GDM1 (cell line): ENCODE results near the gene RIC1.
"Not testable (repeated sequence)": the region's sequence is repeated elsewhere in the genome, so short reads cannot be mapped to it uniquely, and the experiment has no call there.

Experiments used
- DNase-seq: peaks from one replicate; lab custom pipeline; 2025; lab: John Stamatoyannopoulos, UW

Gene RIC1

DNA sequence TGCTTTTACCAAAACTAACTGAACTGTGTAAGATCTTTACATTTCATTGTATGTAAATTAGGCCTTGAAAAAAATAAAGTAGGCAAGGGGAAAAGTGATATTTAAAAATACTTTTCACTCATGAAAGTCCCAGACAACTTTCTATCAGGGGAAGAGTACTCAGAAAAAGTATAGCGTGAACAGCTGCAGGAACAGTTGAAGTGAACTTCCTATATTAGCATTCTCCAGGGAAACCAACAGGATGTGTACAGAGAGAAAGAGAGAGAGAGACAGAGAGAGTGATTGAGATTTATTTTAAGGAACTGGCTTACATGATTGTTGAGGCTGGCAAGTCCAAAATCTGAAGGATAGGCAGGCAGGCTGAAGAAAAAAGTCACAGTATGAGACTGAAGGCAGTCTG is 162.0 kb downstream of the RIC1 start:
- no peak for DNase-seq

DNA sequence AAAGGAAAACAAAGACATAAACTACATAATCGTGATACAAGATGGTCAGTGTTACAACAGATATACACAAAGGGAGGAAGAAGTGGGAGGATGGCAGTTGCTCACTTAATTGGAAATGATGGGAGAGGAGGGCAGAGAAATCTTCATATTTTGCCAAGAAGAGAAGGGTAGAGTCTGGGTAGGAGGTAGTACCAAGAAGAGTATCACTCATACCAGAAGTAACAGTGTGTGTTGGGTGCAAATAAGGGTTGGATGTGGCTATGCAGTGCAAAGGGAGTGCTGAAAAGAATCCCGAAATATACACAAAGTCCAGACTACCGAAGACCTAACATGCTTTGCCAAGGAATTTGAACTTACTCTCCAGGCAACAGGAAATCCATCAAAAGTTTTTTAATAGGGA is 163.0 kb downstream of the RIC1 start:
- DNase-seq = no peak

DNA sequence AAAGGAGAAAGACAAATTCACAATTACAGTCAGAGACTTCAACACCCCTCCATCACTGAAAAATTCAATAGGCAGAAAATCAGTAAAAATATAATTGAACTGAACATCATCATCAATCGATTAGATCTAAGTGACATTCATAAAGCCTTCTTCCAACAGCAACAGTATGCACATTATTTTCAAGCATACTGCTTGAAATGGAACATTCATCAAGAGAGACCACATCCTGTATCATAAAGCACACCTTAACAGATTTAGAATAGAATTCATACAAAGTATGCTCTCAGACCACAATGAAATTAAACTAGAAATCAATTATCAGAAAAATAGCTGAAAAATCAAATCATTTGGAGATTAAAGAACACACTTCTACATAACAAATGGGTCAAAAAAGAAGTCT is 164.9 kb downstream of the RIC1 start:
- no peak for DNase-seq

DNA sequence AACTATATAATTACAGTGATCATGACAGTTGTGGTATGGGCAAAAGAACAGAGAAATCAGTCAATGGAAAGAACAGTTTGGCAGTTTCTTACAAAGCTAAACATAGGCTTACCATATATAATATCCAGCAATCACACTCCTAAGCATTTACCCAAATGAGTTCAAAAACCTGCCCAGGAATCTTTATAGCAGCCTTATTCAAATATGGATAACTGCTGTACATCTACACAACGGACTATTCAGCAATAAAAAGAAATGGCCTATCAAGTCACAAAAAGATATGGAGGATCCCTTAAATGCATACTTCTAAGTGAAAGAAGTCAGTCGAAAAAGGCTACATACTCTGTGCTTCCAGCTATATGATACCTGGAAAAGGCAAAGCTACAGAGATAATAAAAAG is 167.4 kb downstream of the RIC1 start:
- no peak for DNase-seq

DNA sequence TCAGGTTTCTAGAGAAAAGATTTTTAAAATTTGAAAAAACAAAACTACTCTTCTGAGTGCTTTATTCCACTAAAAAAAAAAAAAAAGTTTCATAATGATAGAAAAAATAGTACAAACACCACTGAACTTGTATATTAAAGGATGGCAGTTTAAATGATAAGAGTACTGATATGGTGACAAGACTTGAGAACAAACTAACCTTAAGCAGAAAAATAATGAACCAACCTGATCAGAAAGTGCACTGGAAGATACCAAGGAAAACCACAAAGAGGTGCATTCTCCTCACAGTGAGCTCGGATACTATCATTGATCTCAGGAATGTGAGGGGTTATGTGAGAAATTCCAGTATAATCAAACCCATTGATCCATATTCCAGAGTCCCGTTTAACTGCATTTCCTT is 169.7 kb downstream of the RIC1 start:
- no peak for DNase-seq

DNA sequence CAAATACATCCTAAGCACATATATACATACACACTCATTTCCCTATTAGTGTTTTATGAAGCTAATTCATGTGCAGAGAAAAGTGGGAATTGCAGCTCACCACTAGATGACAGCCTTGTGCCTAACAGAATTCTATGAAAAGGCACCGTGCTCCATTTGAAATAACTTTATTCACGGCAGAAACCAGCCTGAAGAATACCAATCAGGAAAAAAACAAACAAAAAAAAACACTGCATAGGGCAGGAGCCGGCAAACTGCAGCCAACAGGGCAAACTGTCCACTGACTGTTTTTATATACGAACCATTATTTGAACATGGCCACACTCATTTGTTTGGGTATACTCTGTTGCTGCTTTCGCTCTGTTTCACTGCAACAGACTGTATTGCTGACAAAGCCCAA is 170.4 kb downstream of the RIC1 start:
- no peak for DNase-seq

DNA sequence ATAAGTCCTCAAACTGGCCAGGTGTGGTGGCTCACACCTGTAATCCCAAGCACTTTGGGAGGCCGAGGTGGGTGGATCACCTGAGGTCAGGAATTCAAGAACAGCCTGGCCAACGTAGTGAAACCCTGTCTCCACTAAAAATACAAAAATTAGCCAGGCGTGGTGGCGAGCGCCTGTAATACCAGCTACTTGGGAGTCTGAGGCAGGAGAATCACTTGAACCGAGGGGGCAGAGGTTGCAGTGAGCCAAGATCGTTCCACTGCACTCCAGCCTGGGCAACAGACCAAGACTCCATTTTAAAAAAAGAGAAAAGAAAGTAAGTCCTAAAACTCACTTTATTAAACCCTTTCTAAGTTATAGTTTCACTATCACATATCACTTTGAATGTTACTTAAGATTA is 171.5 kb downstream of the RIC1 start:
- DNase-seq = not testable (repeated sequence)

DNA sequence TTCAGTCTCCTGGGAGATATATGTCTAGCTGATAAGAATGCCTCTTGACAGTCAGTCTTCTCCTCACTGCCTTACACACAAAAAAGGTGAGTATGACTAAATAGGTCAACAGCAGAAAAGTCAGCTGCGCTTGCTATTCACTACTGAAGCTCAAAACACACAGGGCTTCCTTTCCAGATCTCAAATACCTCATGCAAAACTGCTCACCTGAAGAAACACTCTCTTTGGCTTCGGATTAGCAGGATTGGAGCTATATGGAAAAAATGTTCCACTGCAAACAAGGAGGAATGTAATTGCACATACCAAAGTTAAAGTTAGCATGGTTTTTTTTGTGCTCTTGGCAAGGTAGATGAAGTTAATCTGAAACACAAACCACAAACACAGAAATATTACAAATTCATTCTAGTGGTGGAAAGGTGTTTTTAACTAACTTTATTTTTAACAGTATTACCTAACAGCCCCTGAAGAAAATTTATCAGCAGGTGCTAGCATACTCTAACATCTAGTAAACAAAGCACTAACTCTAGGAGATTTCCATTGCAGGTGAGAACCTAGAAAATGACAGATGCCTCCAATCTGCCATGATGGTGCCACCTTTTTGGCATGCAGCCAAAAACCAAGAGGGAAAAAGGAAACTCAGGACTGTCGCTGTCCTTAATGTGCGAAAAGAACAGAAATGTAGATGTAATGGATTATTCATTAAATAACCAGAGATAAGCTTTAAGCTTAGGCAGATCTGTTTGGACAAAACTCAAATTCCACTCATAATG is 172.2 kb downstream of the RIC1 start:
- DNase-seq = no peak

DNA sequence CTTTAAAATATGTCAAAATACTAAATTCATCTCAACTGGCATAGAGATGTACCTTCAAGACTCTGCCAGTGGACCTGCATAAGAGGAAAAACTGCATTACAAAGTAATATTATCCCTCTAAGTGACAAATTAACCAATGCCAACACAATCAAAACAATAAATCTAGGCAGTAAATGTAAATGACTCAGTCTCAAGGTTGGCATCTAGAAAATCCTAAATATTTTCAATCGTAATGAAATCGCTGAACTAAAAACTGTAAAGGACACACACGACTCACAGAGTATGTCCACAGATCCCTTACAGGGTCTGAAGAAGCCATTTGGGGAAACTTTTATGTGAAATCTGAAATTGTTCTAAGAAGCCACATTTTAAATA is 172.8 kb downstream of the RIC1 start:
- DNase-seq = no peak

DNA sequence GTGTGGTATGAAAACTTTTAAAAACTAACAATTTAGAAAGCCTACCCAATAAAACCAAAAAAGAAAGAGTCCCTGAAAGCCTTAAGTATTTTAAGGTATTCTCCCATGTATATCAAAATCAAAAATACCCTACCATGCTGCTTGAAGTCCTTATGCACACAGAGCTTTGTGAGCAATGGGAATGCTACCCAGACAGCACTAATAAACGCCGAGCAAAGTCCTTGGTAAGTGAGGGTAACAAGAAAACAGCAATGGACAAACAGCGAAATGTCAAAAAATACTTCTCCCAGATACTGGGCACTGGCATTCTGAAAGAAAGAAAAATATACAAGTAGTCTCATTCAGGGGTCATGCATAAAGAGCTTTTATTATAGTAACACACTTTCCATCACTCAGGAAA is 176.6 kb downstream of the RIC1 start:
- no peak for DNase-seq

DNA sequence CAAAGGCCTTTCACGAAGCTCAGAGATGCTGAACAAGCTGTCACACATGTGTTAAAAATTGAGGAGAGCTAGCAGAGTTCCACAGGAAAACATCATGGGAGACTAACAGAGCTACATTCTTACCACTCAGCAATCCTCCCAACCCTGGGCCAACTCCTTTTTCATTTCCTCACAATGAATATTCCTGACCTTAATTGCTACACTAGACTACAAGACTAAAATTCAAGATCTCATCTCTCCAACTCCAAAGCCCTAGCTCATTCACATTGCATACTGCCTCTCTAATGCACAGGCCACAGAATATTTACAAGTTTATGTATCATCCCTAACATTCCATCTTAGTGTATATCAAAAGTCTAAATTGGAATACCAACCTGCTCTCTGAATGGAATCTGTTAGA is 182.8 kb downstream of the RIC1 start:
- DNase-seq = no peak

DNA sequence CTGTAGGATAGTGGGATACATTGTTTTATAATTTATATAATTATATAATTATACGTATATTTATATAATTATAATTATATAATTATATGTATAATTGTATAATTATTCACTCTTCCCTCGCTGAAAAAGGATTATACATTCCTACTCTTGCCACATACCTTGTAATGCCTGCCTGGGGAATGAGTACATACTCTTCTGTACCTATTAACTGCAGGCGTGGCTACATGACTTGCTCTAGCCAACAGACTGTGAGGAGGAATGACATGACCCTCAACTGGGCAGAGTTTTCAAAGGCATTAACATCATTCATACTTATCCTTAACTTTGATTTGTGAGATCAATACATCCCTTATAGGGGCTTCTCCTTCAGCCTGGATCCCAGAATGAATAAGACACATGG is 184.9 kb downstream of the RIC1 start:
- DNase-seq = no peak

DNA sequence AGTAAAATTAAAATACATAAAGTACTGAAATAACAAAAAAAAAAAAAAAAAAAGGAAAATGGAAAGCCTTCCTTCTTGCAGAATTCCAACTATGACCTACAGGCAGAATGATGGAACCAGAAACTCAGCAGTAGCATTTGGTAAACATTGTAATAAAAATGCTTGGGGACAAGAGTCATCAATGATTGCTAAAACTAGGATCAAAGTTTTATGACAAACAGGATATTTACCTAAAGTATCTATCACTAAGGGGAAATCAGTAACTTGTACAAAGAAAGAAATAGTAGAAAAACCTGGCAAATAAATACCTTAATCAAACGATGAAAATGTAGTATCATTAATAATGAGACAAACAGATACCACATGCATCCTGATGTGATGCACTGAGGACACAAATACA is 186.6 kb downstream of the RIC1 start:
- no peak for DNase-seq

DNA sequence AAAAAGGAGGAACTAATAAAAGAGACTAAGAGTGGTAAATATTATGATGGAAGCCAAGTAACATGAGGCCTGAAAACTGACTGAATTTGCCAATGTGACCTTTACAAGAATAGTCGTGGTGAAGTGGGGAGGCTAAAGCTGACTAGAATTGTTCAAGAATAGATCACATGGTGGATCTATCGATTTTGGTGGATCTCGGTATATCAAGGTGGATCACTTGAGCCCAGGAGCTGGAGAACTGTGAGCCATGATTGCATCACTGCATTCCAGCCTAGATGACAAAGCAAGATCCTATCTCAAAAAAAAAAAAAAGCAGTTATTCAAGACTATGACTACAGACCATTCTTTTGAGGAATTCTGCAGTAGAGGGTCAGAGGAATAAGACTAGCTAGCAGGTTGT is 189.0 kb downstream of the RIC1 start:
- no peak for DNase-seq

DNA sequence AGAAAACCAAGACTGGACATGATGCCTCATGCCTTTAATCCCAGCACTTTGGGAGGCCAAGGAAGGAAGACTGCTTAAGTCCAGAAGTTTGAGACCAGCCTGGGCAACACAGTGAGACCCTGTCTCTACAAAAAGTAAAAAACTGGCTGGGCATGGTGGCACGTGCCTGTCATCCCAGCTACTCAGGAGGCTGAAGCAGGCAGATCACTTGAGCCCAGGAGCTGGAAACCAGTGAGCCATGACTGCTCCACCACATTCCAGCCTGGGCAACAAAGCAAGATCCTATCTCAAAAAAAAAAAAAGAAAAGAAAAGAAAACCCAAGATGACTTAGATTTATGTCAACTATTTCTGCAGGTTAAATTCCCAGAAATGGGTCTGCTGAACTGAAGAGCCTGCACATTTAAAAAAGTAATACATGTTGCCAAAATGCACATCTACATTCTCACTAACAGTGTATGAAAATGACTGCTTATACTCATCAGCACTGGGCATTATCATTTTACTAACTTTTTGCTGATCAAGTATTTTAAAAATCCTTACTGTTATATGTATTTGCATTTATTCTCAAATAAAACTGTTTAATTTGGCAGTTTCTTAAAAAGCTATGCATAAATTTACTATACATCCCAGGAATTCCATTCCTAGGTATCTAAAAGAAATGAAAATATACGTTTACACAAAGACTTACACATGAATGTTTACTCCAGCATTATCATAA is 189.7 kb downstream of the RIC1 start:
- no peak for DNase-seq

DNA sequence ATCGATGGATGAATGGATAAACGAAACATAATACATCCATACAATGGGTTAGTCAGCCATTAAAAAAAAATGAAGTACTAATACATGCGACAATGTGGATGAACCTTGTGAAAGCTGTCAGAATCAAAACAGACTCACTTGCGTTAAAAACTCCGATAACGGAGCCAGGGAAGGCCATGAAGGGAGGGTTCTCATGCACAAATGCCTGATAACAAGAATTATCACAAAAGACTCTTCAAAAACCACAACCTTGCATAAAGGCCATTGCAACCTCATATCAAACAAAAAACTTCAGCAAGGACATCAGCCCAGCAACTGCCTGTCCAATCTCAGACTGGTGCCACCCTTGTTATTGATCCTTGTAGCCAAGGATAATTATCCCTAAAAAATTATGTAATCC is 190.3 kb downstream of the RIC1 start:
- DNase-seq = no peak

DNA sequence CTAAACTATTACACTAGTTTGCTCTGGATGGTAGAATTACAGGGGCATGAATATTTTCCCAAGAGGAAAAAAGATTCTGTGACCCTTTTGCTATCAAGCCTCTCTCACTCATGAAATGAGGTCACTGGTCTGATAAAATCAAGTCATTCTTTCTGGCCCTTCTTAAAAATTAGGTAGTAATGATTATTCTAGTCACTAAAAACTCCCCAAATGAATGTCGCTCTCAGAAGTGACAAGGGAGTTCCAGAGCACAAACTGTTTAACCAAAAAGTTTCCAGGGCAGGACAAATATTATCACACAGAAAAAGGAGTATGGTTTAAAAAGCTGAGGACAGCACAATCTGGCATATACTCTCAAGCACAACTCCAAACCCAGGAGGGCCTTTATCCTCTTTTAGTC is 191.5 kb downstream of the RIC1 start:
- DNase-seq = no peak

DNA sequence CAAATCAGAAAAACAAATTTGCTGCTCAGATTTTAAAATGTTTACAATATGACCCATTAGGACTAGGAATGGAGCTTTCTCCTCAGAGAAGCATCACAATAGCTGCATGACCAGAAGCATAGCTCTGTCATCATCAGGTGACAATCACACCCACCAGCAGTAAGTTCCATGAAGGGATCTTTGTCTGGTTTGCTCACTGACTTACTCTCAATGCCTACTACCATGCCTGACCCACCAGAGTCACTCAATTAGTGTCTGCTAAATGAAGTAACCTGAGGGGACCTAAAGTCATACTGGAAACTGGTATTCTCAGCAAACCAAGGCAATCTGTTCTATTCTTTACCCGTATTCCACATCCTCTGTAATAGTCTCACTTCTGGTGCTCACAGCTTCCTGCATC is 196.3 kb downstream of the RIC1 start:
- DNase-seq = no peak
